OCI-LY3 (cell line): ENCODE measurements around the gene SAMM50.

Source experiments
- EZH2phosphoT487 ChIP-seq: fragments of 200-600 bp; shearing (Covaris generic); IDR thresholded peaks from 2 replicates; pipeline ENCODE4 v1.6.1; 2018; ENCODE audit warnings: antibody characterized with exemption, mixed run types, low read depth
- TF ChIP-seq, protein P1 (sequence below): fragments of 200-600, 300-600 bp; sonication (generic); IDR thresholded peaks from 2 replicates; pipeline ENCODE4 v1.5.1; 2014; ENCODE audit warnings: antibody characterized with exemption, low read length, low read depth

DNA sequence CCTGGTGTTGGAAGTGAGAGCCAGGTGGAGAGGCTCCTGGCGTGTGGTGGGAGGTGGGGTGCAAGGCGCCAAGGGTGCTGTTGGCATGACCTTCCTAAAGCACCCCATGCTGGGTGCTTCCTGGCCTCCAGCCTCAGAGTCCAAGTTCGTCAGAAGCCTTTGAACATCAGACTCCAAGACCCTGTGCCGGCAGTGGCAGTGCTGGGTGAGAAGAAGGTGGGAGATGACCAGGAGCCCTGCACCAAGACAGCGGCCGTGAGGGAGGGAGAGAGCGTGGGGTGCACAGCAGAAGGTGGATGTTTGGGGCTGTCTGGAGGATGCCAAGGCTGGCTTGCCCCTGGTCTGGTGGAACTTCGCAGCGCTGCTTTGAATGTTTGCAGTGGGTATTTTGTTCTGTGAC, 39.2 kb downstream of the SAMM50 start:
- TF ChIP-seq, protein P1, sequence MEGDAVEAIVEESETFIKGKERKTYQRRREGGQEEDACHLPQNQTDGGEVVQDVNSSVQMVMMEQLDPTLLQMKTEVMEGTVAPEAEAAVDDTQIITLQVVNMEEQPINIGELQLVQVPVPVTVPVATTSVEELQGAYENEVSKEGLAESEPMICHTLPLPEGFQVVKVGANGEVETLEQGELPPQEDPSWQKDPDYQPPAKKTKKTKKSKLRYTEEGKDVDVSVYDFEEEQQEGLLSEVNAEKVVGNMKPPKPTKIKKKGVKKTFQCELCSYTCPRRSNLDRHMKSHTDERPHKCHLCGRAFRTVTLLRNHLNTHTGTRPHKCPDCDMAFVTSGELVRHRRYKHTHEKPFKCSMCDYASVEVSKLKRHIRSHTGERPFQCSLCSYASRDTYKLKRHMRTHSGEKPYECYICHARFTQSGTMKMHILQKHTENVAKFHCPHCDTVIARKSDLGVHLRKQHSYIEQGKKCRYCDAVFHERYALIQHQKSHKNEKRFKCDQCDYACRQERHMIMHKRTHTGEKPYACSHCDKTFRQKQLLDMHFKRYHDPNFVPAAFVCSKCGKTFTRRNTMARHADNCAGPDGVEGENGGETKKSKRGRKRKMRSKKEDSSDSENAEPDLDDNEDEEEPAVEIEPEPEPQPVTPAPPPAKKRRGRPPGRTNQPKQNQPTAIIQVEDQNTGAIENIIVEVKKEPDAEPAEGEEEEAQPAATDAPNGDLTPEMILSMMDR = no peak
- no peak for TF ChIP-seq EZH2phosphoT487
